Activated CD4-positive, alpha-beta T cell treated with anti-CD3 and anti-CD28 coated beads, Interleukin-2, amount 50 U/mL, for 48 hours (primary cell): ENCODE data around the gene ADARB1.
A peak's percentile ranks its signal among the peaks of the same experiment; 100 is the strongest.
"Not testable (repeated sequence)": the region's sequence is repeated elsewhere in the genome, so short reads cannot be mapped to it uniquely, and the experiment has no call there.

ENCODE experiments used
- DNase-seq, 2 experiments: peaks; one replicate each; pipeline ENCODE4 v3.0.0-alpha.2; 2020

Gene ADARB1

DNA sequence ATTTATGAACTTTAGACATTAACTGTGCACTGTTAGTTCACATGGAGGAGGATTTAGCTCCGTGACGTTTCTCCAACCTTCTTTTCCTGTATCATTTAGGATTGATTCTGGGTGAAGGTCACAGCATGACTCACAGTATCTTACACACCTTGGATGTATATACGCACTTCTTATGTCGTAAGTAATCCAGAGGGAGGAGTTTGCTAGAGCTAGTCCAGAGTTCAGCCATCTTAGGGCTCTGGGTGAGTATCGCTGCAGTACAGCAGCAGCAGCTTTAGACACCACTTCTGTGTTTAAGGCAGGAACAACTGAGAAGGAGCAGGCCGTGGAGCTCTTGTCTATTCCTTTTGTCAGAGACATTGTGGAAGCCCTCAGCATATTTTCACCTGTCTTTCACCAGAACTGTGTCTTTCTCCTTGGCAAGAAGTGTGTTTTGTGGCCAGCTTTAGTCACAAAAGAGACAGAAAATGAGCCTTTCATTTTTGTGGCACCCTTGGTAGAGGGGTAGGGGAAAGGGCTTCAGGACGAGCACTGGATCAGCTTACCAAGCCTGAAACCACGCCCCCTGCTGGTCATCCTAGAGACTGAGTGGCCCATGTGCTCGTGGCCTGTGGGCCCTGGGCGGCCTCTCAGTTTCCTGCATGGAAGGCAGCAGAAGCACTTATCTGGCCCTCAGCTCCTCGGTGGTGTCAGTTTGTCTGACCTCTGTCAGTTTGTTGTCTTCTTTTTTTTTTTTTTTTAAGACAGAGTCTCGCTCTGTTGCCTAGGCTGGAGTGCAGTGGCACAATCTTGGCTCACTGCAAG, 64.0 kb downstream of the ADARB1 start:
- peak; percentile 81 to 83 for DNase-seq

DNA sequence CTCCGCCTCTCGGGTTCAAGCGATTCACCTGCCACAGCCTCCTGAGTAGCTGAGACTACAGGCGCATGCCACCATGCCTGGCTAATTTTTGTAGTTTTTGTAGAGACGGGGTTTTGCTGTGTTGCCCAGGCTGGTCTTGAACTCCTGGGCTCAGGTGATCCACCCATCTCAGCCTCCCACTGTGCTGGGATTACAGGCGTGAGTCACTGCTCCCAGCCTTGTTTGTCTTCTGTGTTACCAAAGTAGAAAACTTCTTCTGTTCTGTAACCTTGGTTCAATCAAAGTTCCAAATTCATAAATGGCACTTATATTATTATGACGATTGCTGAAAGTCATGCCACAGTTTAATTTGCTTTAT, 64.6 kb downstream of the ADARB1 start:
- DNase-seq, result not testable (repeated sequence)

DNA sequence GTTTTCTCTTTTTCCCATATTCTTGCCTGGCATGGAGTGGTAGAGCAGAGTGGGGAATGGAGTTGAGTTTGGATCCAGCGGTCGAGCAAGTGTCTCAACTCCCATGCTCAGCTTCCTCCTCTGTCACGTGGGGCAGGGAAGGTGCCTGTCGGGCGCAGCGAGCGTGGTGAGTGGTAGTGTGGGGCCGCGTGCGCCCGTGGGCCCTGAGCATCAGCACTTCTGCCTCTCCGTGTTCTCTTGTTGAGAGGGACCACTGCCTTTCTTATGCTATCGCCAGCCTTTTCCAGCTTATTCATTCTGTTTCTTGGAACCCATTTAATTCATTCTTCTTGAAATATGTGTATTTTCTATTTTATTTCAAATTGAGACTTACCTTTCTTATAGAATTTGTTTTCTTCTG, 65.1 kb downstream of the ADARB1 start:
- no peak for DNase-seq

DNA sequence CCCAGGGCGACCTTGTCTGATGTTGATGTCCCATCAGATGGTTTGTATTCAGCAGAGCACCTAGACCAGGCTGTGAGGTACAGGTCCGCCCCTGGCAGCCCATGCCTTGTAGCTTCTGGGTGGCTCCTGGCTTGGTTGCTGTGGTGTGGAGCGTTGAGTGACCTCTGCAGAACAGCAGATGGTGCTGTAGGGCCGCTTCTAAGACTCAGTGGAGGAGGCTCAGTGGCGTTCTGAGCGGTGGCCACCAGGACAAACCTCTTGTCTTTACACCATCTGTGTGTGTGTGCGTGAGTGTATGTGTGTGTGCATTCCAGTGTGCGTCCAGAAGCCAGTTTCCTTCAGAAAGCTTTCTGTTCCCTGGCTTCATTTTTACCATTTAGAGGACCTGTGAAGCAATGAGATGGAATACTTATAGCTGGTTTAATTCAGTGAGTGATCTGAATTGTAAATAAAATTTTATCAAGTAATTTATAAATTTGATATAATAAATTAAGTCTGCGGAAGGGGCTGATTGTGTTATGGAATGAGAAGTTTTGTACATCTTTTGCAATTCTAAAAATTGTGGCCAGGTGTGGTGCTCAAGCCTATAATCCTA, 66.1 kb downstream of the ADARB1 start:
- peak; percentile 56 to 67 for DNase-seq

DNA sequence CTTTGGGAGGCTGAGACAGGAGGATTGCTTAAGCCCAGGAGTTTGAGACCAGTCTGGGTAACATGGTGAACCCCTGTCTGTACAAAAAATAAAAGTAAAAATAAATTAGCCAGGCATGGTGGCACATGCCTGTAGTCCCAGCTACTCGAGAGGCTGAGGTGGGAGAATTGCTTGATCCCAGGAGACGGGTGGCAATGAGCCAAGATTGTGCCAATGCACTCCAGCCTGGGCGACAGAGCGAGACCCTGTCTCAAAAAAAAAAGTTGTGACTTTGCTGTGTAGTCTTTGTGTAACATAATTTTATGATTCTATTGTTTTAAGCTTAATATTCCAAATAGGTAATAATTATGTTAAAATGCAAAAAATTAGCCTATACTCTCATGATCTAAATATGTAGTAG, 66.6 kb downstream of the ADARB1 start:
- not testable (repeated sequence) for DNase-seq

DNA sequence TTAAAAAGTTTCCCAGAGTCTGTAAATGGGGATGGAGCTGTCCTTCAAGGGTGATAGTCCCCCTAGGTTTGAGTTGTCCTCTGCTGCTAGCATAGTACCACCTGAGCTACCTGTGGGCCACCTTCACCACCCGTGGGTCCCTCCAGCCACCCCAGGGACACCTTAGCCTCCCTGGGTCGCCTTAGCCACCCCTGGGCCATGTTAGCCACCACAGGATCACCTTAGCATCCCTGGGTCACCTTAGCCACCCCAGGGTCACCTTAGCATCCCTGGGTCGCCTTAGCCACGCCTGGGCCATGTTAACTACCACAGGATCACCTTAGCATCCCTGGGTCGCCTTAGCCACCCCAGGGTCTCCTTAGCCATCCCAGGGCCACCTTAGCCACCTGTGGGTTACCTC, 67.1 kb downstream of the ADARB1 start:
- DNase-seq, result no peak

DNA sequence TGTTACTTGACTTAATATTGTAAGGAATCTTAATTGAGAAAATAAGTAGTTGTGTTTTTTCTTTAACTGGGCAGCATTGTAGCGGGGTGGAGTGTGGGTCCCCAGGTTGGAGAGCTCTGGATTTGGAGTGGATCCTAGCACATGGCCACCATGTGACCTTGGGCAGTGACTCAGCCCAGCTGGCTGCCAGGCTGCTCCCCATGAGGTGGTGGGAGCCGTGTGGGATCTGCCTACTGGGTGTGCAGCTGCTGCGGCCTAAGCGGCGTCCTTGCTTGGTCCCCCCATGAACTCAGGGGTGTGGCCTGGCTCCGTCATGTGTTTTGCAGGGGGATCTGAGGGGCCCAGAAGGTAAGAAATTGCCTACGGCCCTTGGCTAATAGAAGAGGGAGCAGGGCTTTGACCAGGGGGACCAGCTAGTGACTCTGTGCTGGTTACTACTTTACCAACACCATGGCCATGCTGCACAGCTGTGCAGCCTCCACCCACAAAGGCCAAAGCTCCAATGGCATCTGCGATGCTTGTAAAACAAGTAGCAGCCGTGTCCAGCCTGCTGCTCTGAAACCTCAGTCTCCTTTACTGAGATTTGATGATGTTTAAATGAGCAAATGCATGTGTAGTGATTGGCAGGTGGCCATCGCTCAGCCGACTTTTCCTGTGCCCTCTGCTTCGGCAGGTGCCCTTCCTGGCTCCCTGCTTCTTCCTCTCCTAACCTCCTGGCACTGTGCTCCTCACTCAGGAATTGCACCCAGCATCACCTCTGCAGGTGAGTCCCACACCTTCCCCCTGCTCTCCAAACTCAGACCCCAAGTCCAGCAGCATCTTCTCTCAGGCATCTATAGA, 68.3 kb downstream of the ADARB1 start:
- no peak for DNase-seq

DNA sequence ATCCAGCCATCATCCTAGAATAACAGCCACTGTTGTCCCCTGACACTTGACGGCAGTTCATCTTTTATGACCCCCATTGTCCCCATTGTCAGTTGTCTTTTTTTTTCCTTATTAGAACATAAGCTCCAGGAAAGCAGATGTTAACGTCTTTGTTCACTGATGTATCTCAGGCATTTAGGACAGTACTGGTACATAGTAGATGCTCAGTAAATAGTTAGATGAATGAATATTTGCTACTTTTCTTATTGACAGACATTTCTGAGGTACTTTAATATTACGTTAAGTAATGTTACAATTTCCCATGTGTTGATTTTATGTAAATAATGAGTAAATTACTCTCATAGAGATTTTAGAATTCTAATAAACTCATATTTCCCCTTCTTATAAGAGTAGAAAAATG, 69.5 kb downstream of the ADARB1 start:
- no peak for DNase-seq

DNA sequence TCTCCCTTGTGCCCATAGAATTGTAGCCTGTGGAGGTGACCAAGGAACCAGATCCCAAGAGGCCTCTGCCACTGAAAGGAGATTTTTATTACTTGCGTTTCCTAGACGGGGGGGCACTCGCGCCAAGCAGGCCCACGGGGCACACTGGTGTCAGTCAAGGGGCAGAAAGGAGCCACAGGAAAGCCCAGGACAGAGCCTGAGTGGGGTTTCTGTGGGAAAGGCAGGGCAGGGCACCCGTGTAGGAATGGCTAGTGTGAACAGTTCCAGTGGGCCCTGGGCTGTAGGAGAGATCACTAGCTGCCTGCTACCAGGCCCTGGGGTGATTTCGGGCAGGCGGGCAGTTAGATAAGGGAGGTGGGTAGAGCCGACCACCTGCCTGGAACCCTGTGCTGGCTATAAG, 70.8 kb downstream of the ADARB1 start:
- no peak for DNase-seq

DNA sequence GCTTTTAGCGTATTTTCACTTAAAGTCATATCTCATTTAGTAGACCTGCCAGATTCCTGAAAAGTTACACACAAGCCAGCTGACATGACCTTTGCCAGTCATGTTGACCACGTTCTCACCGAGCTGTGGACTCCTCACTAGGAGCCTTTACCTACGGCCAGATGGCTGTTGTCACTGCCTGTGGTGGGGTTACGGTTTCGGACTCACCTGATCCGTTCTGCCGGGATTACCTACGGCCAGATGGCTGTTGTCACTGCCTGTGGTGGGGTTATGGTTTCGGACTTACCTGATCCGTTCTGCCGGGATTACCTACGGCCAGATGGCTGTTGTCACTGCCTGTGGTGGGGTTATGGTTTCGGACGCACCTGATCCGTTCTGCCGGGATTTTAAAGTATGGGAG, 71.5 kb downstream of the ADARB1 start:
- not testable (repeated sequence) for DNase-seq

DNA sequence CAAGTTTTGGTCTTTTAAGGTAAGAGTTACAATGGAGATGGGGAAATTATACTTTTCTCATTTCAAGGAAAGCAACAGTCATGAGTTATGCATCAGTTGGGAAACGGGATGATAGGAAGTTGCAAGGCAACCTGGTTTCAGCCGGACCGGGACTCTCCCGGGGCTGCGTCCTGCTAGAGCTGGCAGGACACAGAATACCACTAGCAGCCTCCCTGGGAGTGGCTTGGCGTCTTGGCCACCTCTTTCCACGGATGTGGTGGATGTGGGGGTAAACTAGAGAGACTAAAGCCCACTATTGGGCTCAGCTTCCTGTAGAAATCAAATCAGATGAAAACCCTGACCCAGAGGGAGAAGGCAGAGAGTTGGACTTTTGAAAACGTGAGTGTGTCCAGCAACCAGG, 71.9 kb downstream of the ADARB1 start:
- no peak for DNase-seq

DNA sequence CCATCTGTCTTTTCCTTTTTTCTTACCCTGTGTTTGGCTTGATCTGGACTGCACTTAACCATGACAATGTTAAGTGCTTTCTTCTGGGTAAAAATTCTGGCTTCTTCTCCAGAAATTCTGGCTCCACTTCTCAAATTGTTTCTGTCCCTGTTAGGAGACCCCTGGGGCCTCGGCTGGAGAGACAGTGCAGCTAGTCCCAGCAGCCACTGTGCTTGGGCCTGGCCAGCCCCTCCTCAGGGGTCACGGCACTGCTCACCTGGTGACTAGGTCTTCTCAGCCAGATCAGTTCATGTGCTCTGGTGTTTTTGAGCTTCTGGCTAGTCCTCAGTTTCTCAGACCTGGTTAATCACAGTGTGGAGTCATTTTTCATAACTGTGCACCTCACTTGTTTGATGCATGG, 72.4 kb downstream of the ADARB1 start:
- no peak for DNase-seq

DNA sequence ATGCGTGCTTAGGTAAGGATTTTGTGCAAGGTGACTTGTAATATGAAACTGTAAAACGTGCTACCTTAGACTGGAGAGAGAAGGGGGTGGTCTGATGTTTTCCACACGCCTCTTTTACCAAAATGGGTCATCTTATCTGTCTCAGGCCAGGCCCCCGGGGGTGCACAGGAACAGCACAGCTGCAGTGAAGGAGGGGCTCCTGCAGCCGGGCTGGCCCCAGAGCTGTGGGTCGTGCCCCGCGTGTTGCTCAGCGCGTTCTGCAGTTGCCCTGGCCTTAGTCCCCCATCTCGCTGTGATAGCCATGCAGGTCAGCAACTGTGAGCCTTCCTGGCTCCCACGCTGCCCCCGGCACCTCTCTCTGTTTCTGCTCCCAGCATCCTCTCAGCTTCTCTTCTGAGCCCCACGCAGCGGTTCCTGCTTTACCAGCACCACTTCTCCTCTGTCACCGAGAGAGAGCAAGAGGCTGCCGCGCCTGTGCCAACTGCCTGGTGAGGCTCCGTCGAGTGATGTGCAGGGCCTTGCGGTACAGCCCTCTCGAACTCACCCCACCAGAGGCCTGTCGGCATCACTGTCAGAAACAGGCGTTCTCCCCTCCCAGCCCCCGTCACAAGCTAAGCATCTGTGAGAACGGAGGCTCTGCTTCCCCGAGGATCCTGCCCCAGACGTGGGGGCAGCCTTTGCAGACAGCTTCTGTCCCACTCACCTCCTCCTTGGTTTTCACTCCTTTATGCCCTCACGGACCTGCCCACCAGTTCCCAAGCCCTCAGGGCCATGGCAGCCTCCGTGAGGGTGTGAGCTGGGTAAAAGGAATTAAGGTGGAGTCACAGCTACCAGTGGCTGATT, 73.3 kb downstream of the ADARB1 start:
- no peak for DNase-seq

DNA sequence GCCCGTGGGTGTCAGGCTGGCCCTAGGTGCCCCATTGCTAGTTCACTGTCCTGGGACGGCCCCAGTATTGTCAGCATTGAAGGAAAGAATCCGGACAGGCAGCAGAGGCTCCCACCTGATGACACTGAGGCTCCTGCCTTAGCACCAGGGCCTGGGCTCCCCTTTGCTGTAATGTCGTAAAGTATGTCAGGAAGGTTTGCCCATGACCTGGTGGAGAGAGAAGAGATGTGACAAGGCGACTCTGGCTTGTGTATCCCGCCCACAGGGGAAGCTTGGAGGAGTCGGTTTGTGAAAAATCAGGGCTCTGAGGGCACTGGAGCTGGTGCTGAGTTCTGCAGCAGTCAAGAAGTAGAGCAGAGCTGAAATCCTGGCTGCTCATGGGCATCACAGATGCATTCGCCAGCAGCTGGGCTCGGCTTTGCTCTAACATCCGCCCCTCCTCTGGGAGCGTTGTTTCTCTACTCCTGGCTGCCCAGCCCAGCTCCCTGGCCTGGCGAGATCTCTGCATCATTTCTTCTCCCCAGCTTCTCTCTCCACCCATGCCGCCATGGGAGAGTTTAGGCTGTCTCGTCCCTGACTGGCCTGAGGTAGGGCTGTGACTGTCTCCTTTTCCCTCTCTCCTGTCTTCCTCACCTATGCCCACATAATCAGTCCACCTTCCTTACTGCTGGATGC, 74.1 kb downstream of the ADARB1 start:
- no peak for DNase-seq

DNA sequence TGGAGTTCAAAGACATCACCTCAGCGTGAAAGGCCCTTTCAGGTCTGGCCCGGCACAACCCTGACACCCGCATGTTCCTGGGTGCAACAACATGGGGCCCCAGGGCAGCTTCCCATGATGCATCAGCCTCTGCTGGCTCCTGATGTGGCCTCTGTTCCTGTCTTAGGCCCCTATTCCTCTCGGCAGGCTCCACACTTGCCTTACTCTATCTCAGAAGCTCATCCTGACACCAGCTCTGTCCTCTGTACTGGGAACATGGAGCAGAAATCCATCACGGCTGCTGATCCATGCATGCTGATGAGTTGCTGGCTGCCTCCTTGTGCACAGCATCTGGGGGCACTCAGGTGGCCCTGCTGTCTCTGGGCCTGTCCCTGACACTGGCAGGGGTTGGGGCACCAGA, 74.6 kb downstream of the ADARB1 start:
- no peak for DNase-seq

DNA sequence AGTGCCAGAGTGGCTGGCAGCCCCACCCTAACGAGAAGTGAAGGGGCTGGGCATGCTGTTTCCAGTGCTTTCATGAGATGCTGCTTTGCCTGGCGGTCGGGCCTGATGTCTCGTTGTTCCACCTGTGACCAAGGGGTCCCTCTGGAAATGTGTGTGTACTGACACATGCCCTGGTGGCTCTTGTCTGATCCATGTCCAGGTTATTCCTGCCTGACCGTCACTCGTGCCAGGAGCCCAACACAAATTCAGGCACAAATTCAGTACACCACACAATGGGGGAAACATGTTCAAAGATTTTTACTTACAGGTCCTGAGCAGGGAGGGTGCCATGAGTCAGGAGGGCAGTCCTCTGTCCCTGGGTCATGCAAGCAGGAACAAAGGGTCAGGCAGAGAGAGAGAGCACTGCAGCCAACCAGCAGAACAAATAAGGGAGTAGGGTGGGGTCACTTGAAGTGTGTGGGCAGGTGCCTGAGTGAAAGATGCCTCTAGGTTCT, 76.3 kb downstream of the ADARB1 start:
- no peak for DNase-seq

DNA sequence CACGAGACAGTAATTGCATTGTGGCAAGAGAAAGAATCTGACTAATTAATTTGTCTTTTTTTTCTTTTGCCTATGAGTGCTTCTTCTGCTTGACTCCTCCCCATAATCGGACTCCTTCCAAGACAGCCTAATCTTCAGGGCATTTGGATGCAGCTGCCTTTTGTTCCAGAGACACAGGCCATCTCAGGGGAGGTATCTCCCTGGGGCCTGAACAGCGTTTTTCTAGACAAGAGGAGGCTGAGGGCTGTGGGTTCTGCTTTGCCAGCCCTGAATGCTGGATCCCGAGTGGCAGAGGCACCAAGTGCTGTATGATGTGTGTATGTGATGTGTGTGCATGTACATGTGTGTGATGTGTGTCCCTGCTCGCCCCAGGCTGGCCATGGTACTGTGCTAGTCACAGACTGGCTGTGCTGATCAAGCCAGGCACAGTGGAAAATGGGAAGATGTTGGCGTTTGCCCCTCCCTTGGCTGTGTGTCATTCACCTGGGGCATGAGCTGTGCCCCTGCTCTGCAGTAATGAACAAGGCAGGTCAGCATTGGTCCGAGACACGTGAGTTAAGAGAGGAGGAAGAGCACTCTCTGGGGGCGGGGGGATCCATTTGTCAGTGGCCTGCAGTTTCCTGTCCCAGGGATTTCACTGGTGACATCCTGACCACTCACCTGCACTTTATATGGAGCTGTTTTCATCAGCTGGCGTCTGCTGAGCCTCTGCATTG, 77.2 kb downstream of the ADARB1 start:
- no peak for DNase-seq

DNA sequence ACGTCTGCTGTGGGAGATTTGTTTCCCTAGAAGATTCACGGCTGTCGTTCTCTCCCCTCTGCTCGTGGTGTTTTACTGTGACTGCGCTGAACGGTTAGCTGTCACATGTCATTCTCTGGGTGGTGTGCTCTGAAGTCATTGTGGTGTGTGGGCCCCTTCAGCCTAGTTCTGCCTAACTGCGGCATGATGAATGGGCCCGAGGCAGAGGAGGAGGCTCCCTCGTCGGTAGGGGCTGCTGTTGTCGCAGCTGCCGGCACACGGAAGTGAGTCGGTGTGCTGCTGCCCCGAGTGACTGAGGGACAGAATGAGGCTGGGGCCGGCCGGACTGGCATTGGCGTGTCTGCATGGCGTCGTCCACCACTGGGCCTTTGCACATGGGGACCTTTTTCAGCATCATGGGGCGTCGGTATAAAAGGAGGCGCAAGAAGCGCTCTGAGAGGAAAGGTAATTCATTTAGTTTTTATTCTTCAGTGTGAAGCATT, 77.9 kb downstream of the ADARB1 start:
- DNase-seq, result peak; percentile 53 to 68

DNA sequence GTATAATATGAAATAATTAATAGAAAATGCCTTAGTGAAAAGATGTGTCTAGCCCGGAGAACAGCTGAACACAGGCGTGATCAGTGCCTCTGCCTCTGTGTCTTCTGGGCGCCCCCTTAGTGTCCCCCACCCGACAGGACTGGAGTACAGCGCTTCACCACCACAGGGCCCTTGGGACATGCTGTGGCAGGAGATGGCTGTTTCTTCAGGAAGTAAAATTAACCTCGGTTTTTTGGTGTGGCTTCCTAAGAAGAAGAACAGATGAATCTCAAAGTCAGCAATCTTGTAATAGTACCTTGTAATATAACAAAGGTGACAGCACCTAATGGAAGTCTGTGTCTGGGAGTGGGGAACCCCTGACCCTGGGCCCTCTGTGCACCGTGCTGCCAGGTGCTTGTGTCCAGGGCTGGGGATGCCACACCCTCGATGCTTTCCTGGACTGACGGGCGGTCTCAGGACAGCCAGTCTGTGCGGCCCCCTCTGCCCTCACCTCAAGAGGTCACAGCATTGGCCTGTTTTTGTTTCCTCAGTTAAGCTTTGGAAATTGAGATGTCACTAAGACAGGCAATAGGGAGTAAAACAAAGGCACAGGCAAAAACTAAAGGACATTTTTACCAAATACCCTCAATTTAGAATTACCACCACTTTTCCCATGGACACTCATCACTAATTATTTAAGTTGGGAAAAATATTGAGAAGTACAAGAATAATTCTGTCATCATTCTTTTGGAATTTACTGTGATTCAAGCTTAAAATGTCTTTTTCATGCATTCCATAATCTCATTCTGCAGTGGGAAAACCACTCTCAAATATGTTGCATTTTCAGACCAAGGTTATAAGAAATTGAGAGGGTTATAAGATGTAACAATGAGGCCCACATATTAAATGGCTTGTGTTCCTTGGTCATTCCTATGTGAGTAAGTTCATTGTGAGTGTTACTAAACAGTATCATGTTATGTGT, 79.3 kb downstream of the ADARB1 start:
- DNase-seq, result no peak
